HT-29 (cell line): ENCODE measurements around the gene RAD51B. TPM values are rescaled to one million over a fixed set of nuclear protein-coding genes. Genes with fewer than 3 reads are reported as not detected.

Experiments used
- DNase-seq: peaks from one replicate; pipeline ENCODE4 v3.0.0-alpha.2; 2015; ENCODE audit warnings: low spot score
- total RNA-seq: library from RNA; depleted of rRNA; stranded (reverse); fragments of >200 nt; shearing (Covaris generic); gene quantifications from 2 replicates; pipeline ENCODE4 v1.2.3, GENCODE V29; 2014

The RAD51B gene
- total RNA-seq, 1 experiment from 2014 or later: 5.9 TPM

- DNase-seq: peak; percentile 36
These were observed 557.9 kb downstream of the RAD51B start for GRCh38 chr14:68377459-68377858.

GRCh38 chr14:68379510-68380328 lies 560.1 kb downstream of the RAD51B start:
- no peak for DNase-seq

GRCh38 chr14:68380329-68380741 lies 560.8 kb downstream of the RAD51B start:
- no peak for DNase-seq

- DNase-seq: no peak
These were observed 564.8 kb downstream of the RAD51B start for GRCh38 chr14:68384335-68384734.

- DNase-seq: no peak
These were observed 565.3 kb downstream of the RAD51B start for GRCh38 chr14:68384881-68385280.

GRCh38 chr14:68386446-68386845 lies 566.9 kb downstream of the RAD51B start:
- DNase-seq: no peak

GRCh38 chr14:68386950-68387779 lies 567.6 kb downstream of the RAD51B start:
- DNase-seq: no peak

GRCh38 chr14:68389943-68390342 lies 570.4 kb downstream of the RAD51B start:
- no peak for DNase-seq

- no peak for DNase-seq
These were observed 571.2 kb downstream of the RAD51B start for GRCh38 chr14:68390741-68391140.

- DNase-seq: no peak
These were observed 571.9 kb downstream of the RAD51B start for GRCh38 chr14:68391311-68392014.

GRCh38 chr14:68392393-68393141 lies 573.0 kb downstream of the RAD51B start:
- DNase-seq: no peak

GRCh38 chr14:68393259-68393658 lies 573.7 kb downstream of the RAD51B start:
- DNase-seq: no peak

- DNase-seq: no peak
These were observed 574.7 kb downstream of the RAD51B start for GRCh38 chr14:68394118-68394763.

- DNase-seq: no peak
These were observed 575.2 kb downstream of the RAD51B start for GRCh38 chr14:68394764-68395143.

GRCh38 chr14:68395604-68396003 lies 576.0 kb downstream of the RAD51B start:
- DNase-seq: no peak

- no peak for DNase-seq
These were observed 576.9 kb downstream of the RAD51B start for GRCh38 chr14:68396461-68396860.

GRCh38 chr14:68397371-68397811 lies 577.8 kb downstream of the RAD51B start:
- no peak for DNase-seq

GRCh38 chr14:68397822-68398221 lies 578.2 kb downstream of the RAD51B start:
- DNase-seq: no peak

GRCh38 chr14:68398370-68398769 lies 578.8 kb downstream of the RAD51B start:
- no peak for DNase-seq

- no peak for DNase-seq
These were observed 580.4 kb downstream of the RAD51B start for GRCh38 chr14:68399971-68400370.

GRCh38 chr14:68401317-68401716 lies 581.7 kb downstream of the RAD51B start:
- no peak for DNase-seq
